PC-3 (cell line): Measurements from ENCODE around the gene DKK1.

Experiments
- CTCF ChIP-seq: fragments of 300-600 bp; sonication (generic); conservative IDR thresholded peaks from 2 replicates; pipeline ENCODE4 v1.5.1; 2017; ENCODE audit warnings: antibody characterized with exemption, low read depth, mild to moderate bottlenecking, low read length
- EZH2 ChIP-seq: fragments of 300-600 bp; sonication (generic); IDR thresholded peaks from one replicate; pipeline ENCODE4 v1.6.1; 2017; ENCODE audit warnings: antibody characterized with exemption, mild to moderate bottlenecking, low read length; ENCODE audit not compliant: unreplicated experiment
- EZH2phosphoT487 ChIP-seq: fragments of 300-600 bp; sonication (generic); IDR thresholded peaks from 2 replicates; pipeline ENCODE4 v1.6.1; 2018; ENCODE audit warnings: mild to moderate bottlenecking, antibody characterized with exemption, low read length, borderline replicate concordance

DNA sequence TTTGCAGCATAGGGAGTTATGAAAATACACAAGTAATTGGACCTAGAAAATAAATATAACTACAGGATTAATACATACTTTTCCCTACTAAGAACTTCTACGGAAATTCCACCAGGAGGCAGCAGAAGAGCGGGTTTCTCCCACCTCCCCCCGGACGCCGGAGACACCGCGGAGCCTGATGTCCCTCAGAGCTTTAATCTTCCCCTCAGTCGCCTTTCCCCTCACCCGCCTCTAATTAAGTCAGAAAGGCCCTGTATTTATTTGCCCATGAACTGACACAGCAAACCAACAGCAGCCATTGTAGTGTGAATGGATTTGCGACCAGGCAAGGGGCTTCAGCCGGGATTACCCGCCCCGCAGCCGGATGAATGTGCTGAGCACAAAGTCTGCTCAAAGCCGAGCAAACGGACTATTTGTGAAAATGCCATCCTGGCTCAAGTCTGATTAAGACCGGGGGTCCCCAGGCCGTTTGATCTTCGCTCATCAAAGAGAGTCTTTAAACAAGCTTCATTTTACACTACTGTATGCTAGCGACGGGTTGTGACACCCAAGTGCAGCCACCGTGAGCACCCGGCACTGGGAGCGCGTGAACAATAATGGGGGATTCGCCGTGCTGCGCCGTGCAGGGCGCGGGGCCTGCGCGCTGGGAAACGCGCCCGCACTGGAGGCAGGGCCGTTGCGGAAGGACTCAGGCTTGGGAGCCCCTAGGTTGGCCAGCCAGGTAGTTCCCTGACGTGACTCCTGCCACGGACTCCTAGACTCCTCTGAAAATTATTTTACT is 5.6 kb upstream of the DKK1 start:
- TF ChIP-seq CTCF (peak; percentile 99), EZH2 (no peak), EZH2phosphoT487 (no peak)
